PC-9 (cell line): ENCODE results near the gene IQCH. TPM values are rescaled to one million over a fixed set of nuclear protein-coding genes. Genes with fewer than 3 reads are reported as not detected.

Source experiments
- BruUV-seq: library from RNA; stranded (reverse); fragments of 400-500 nt; replicated peaks from 2 replicates; lab custom pipeline; 2021; lab: Mats Ljungman, UMichigan
- CTCF ChIA-PET: fragments of 300-600 bp; sonication (Branson Sonifier 250); formaldehyde crosslinking; loops from one replicate; lab custom pipeline; 2022; ENCODE audit warnings: antibody characterized with exemption; lab: Charles Lee
- POLR2A ChIA-PET: fragments of 300-600 bp; sonication (Branson Sonifier 250); formaldehyde crosslinking; loops from one replicate; lab custom pipeline; 2022; ENCODE audit warnings: antibody characterized with exemption; ENCODE audit not compliant: unreplicated experiment; lab: Charles Lee
- DNase-seq, 2 experiments: peaks; one replicate each; pipeline versions ENCODE4 v3.0.0 to v3.0.0-alpha.2; 2015 to 2022; ENCODE audit warnings: mixed read lengths in 1 of 2
- H2AFZ ChIP-seq: fragments of 200-600 bp; sonication (generic); 2 replicates; pipeline ENCODE4 v1.8.1; 2017; ENCODE audit warnings: antibody characterized with exemption
- H3F3A ChIP-seq: fragments of 200-600 bp; sonication (generic); 2 replicates; pipeline ENCODE4 v1.8.1; 2017; ENCODE audit warnings: antibody characterized with exemption, mild to moderate bottlenecking, low read depth; ENCODE audit not compliant: insufficient read depth
- H3K27ac ChIP-seq: fragments of 200-600 bp; sonication (generic); 2 replicates; pipeline ENCODE4 v1.6.1; 2016; ENCODE audit warnings: mixed run types
- H3K27me3 ChIP-seq: fragments of 200-600 bp; sonication (generic); 2 replicates; pipeline ENCODE4 v1.6.1; 2016; ENCODE audit warnings: low read depth, mixed run types; ENCODE audit not compliant: insufficient read depth
- H3K36me3 ChIP-seq: fragments of 200-600 bp; sonication (generic); 2 replicates; pipeline ENCODE4 v1.6.1; 2016; ENCODE audit warnings: low read depth, mixed run types
- H3K4me1 ChIP-seq: fragments of 200-600 bp; sonication (generic); replicated peaks from 2 replicates; pipeline ENCODE4 v1.6.1; 2016; ENCODE audit warnings: mixed run types; ENCODE audit not compliant: insufficient read depth
- H3K4me2 ChIP-seq: fragments of 200-600 bp; sonication (generic); 2 replicates; pipeline ENCODE4 v1.6.1; 2017; ENCODE audit warnings: mixed run types
- H3K4me3 ChIP-seq: fragments of 200-600 bp; sonication (generic); 2 replicates; pipeline ENCODE4 v1.6.1; 2016; ENCODE audit warnings: mixed run types
- H3K79me2 ChIP-seq: fragments of 200-600 bp; sonication (generic); 2 replicates; pipeline ENCODE4 v1.6.1; 2017; ENCODE audit warnings: low read depth, mixed run types
- H3K9me2 ChIP-seq: fragments of 200-600 bp; sonication (generic); 2 replicates; pipeline ENCODE4 v1.8.1; 2017; ENCODE audit warnings: mild to moderate bottlenecking; ENCODE audit not compliant: insufficient read depth
- H3K9me3 ChIP-seq: fragments of 200-600 bp; sonication (generic); 2 replicates; pipeline ENCODE4 v1.8.1; 2016; ENCODE audit warnings: low read depth; ENCODE audit not compliant: insufficient read depth
- H4K20me1 ChIP-seq: fragments of 200-600 bp; sonication (generic); 2 replicates; pipeline ENCODE4 v1.8.1; 2017; ENCODE audit not compliant: insufficient read depth
- CTCF ChIP-seq: fragments of 200-600 bp; sonication (generic); conservative IDR thresholded peaks from 2 replicates; pipeline ENCODE4 v1.6.1; 2017; ENCODE audit warnings: mixed run types, antibody characterized with exemption, mild to moderate bottlenecking, moderate library complexity
- EZH2 ChIP-seq: fragments of 200-600 bp; sonication (generic); IDR thresholded peaks from 2 replicates; pipeline ENCODE4 v1.8.0; 2017; ENCODE audit warnings: antibody characterized with exemption, low read depth
- intact Hi-C: fragments of 100-400 bp; cut with micrococcal nuclease; formaldehyde crosslinking; loops from one replicate; pipeline ENCODE4 v1.10.0; 2022; ENCODE audit not compliant: unreplicated experiment
- total RNA-seq: library from RNA; stranded (reverse); gene quantifications from 2 replicates; pipeline ENCODE4 v1.2.3, GENCODE V29; 2021

The IQCH gene
- total RNA-seq, 1 experiment from 2014 or later, result 7.5 TPM

GRCh38 chr15:67343206-67343605 is 88.6 kb downstream of the IQCH start:
- Histone ChIP-seq H4K20me1 (no peaks in the 10 kb centered on the region), H3K79me2 (no peaks in the 10 kb centered on the region), H3K9me2 (no peaks in the 10 kb centered on the region), H3K9me3 (no peaks in the 10 kb centered on the region), H3K4me2 (no peak overlapping the region), H2AFZ (no peak overlapping the region), H3F3A (no peaks in the 10 kb centered on the region), H3K4me3 (no peak overlapping the region), H3K4me1 (no peaks in the 10 kb centered on the region), H3K27me3 (no peaks in the 10 kb centered on the region), H3K36me3 (no peaks in the 10 kb centered on the region), H3K27ac (no peak overlapping the region)
- no TSS peak for BruUV-seq
- DNase-seq, result no peak
- TF ChIP-seq CTCF (no peak), EZH2 (no peak)
- ChIA-PET CTCF (no interaction called here), POLR2A (no interaction called here)
- intact Hi-C loops, result no loop called here

GRCh38 chr15:67349634-67350033 is 95.0 kb downstream of the IQCH start:
- intact Hi-C loops, result no loop called here
- 0 out of 2 replicates have a peak, but pooled peaks cover 4% of the 10 kb centered on the region for H3K9me3 ChIP-seq
- no peaks in the 10 kb centered on the region for H3K79me2 ChIP-seq
- CTCF ChIA-PET, result no interaction called here
- no peak for DNase-seq
- H3F3A ChIP-seq, result no peaks in the 10 kb centered on the region
- POLR2A ChIA-PET, result no interaction called here
- H3K36me3 ChIP-seq, result no peaks in the 10 kb centered on the region
- H3K9me2 ChIP-seq, result no peaks in the 10 kb centered on the region
- H4K20me1 ChIP-seq, result no peaks in the 10 kb centered on the region
- H3K4me1 ChIP-seq, result no peaks in the 10 kb centered on the region
- H3K4me3 ChIP-seq, result no peak overlapping the region
- BruUV-seq, result no TSS peak
- no peak overlapping the region for H2AFZ ChIP-seq
- TF ChIP-seq EZH2 (no peak), CTCF (no peak)
- no peak overlapping the region for H3K27ac ChIP-seq
- no peaks in the 10 kb centered on the region for H3K27me3 ChIP-seq
- no peak overlapping the region for H3K4me2 ChIP-seq

- Histone ChIP-seq H3K9me3 (0 out of 2 replicates have a peak, but pooled peaks cover 4% of the 10 kb centered on the region), H3K4me2 (no peak overlapping the region), H2AFZ (no peak overlapping the region), H3K4me1 (no peaks in the 10 kb centered on the region), H3K79me2 (no peaks in the 10 kb centered on the region), H3K4me3 (no peak overlapping the region), H3K27me3 (no peaks in the 10 kb centered on the region), H3K9me2 (no peaks in the 10 kb centered on the region), H3F3A (no peaks in the 10 kb centered on the region), H3K36me3 (no peaks in the 10 kb centered on the region), H4K20me1 (no peaks in the 10 kb centered on the region), H3K27ac (no peak overlapping the region)
- no peak for DNase-seq
- CTCF ChIA-PET, result no interaction called here
- intact Hi-C loops, result no loop called here
- TF ChIP-seq EZH2 (no peak), CTCF (no peak)
- POLR2A ChIA-PET, result no interaction called here
- BruUV-seq, result no TSS peak
Observed at GRCh38 chr15:67350042-67350441, 95.5 kb downstream of the IQCH start.
